Heart left ventricle (tissue), 13 donors: Measurements from ENCODE around the gene SPECC1.

Experiments used
- POLR2A ChIP-seq, 2 donors: fragments of 450-650 bp; IDR thresholded peaks; one replicate each; pipeline ENCODE4 v1.6.1; 2017; ENCODE audit warnings: antibody characterized with exemption in 2 of 2, mild to moderate bottlenecking in 2 of 2, moderate library complexity in 2 of 2
- TF ChIP-seq, protein P1 (sequence below), 12 donors: fragments of 200-600 bp; sonication (generic) in 4 of 12; IDR thresholded peaks; one replicate each; pipeline versions ENCODE4 v1.5.0 to v1.8.0; 2018 to 2022; ENCODE audit warnings: antibody characterized with exemption in 12 of 12, mild to moderate bottlenecking in 5 of 12
- donor health status: ischemic (EF 13 %, LVEDD 7.1; RV severe dilation, severe dysfunction).
- donor health status: DM: no; HTN: yes; CAD: no.
- donor health status: DM: no; HTN: no; CAD: no.
- donor health status: ischemic (EF 25% LVEDD 6.9; RV normal size, moderate dysfunction).
- donor health status: ischemic (EF 25% LVEDD 5.7; RV mildly dilated, moderate dysfunction).
- donor health status: ischemic (EF 35%, LVEDD 5.7; RV mildly dilated, moderate dysfunction).
- donor health status: nonischemic (EF 11% LVEDD 7.7; RV severe dilation, severe dysfunction).
- donor health status: DM: yes; HTN: yes; CAD: no.
- donor health status: PGD.
- donor health status: ischemic (EF 29% LVEDD 5.4; RV normal size, mild dysfunction).
- donor health status: nonischemic (EF 23%, LVEDD 6.1; RV moderate dilation, normal function).

DNA sequence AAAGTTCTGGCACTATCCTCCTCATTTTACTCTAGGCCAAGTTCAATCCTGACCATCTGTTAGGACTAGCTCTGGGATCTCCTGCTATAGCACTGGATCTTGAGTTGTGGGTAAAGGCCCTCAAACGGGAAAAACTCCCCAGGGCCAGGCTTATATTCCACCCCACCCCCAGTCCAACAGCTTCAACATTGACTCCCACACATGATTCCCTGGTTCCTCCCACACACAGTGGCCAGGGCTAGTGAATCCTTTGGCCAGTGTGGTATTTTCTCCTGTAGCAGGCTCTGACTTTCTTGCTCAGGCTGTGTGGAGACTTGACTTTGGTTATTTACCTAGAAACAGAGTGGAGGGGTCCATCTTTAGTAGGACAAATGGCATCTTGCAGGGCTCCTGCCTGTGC, 21.3 kb upstream of the SPECC1 start:
- TF ChIP-seq, protein P1, sequence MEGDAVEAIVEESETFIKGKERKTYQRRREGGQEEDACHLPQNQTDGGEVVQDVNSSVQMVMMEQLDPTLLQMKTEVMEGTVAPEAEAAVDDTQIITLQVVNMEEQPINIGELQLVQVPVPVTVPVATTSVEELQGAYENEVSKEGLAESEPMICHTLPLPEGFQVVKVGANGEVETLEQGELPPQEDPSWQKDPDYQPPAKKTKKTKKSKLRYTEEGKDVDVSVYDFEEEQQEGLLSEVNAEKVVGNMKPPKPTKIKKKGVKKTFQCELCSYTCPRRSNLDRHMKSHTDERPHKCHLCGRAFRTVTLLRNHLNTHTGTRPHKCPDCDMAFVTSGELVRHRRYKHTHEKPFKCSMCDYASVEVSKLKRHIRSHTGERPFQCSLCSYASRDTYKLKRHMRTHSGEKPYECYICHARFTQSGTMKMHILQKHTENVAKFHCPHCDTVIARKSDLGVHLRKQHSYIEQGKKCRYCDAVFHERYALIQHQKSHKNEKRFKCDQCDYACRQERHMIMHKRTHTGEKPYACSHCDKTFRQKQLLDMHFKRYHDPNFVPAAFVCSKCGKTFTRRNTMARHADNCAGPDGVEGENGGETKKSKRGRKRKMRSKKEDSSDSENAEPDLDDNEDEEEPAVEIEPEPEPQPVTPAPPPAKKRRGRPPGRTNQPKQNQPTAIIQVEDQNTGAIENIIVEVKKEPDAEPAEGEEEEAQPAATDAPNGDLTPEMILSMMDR (IDR thresholded peaks at IDR 0.05) = no peak
- no peak for TF ChIP-seq POLR2A (IDR thresholded peaks at IDR 0.05)
